HG02885 (cell line): ENCODE data around the gene TCP10L.

ENCODE experiments used
- ATAC-seq: cut with Tn5 transposase; IDR thresholded peaks from one replicate; pipeline ENCODE4 v1.9.1; 2021; ENCODE audit warnings: mild to moderate bottlenecking; ENCODE audit not compliant: unreplicated experiment, poor library complexity

The TCP10L gene

DNA sequence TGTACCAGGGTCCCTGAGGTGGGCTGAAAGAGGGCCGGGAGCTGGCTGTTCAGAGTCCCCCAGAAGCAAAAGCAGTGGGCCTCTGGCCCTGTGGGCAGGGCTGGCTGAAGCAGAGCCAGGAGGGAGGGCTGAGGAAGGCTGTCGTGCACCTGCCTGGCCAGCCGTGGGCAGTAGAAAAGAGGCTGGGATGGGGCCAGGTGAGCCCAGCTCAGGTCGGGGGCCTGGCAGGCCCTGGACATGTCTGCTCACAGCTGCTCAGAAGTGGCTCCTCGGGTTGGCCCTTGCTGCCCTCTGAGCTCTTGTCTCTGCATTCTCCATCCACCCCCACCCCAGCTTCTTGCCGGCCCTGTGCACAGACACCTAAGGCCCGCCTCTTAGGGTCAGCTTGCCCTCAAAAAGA is 60.0 kb downstream of the TCP10L start:
- no peak for ATAC-seq

DNA sequence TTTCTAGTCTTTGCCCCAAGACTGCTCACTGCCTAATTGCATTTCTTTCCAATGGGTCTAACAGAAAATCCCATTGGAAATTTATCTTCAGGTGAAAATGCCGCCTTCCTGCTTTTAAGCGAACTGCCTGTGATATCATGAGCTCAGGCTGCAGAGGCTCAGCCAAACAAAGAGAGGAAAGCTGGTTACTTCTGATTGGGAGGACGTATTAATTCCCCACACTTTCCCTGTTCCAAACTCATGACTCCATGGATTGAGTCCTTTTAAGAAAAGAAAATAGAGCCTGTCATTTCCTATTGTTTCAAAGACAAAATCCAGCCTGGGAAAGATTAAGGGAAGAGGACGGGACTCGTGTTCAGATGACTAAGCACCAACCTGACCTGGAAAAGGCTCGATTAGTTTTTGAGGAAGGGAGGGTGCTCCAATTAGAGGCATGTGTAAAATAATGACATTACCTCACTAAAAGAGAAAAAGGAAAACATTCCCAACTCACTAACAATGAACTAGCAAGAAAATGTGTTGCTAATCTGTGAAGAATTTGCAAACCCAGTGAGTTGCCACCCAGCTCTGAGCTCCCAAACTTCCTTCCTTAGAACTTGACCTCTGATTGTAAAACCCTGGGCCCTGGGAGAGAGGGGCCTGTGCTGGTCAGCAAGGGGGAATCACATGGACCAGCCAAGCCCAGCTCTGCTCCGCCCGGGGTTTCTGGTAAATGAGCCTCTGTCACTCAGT is 61.2 kb downstream of the TCP10L start:
- ATAC-seq, result no peak
